Keratinocyte (primary cell): Measurements from ENCODE around the gene MRM3.
"Not testable (repeated sequence)": the region's sequence is repeated elsewhere in the genome, so short reads cannot be mapped to it uniquely, and the experiment has no call there.

Experiments used
- EZH2 ChIP-seq: IDR thresholded peaks from one replicate; pipeline ENCODE4 v1.6.1; 2012; ENCODE audit warnings: inconsistent platforms, mild to moderate bottlenecking, low read length, moderate library complexity
- TF ChIP-seq, protein P1 (sequence below), 3 experiments: IDR thresholded peaks in 1 of 3; conservative IDR thresholded peaks in 1 of 3; optimal IDR thresholded peaks in 1 of 3; 2 replicates in 2 of 3; 3 replicates in 1 of 3; pipeline versions ENCODE3 to v1.5.1; 2011; ENCODE audit warnings: low read length in 3 of 3, mild to moderate bottlenecking in 3 of 3, moderate library complexity in 2 of 3, control low read depth in 1 of 3, inconsistent platforms in 1 of 3; ENCODE audit not compliant: insufficient read depth in 2 of 3; ENCODE audit errors: extremely low read depth in 1 of 3

DNA sequence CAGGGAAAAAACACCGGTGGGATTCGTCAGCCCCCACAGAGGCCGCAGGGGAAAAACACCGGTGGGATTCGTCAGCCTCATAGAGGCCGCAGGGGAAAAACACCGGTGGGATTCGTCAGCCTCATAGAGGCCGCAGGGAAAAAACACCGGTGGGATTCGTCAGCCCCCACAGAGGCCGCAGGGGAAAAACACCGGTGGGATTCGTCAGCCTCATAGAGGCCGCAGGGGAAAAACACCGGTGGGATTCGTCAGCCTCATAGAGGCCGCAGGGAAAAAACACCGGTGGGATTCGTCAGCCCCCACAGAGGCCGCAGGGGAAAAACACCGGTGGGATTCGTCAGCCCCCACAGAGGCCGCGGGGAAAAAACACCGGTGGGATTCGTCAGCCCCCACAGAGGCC lies 53.6 kb downstream of the MRM3 start:
- TF ChIP-seq, protein P1, sequence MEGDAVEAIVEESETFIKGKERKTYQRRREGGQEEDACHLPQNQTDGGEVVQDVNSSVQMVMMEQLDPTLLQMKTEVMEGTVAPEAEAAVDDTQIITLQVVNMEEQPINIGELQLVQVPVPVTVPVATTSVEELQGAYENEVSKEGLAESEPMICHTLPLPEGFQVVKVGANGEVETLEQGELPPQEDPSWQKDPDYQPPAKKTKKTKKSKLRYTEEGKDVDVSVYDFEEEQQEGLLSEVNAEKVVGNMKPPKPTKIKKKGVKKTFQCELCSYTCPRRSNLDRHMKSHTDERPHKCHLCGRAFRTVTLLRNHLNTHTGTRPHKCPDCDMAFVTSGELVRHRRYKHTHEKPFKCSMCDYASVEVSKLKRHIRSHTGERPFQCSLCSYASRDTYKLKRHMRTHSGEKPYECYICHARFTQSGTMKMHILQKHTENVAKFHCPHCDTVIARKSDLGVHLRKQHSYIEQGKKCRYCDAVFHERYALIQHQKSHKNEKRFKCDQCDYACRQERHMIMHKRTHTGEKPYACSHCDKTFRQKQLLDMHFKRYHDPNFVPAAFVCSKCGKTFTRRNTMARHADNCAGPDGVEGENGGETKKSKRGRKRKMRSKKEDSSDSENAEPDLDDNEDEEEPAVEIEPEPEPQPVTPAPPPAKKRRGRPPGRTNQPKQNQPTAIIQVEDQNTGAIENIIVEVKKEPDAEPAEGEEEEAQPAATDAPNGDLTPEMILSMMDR (optimal IDR thresholded peaks at IDR 0.05 in 1 of 3, IDR thresholded peaks at IDR 0.05 in 1 of 3, conservative IDR thresholded peaks at IDR 0.05 in 1 of 3; ENCODE audit: extremely low read depth in 1 of 3, insufficient read depth in 2 of 3, low read length in 3 of 3): not testable (repeated sequence)
- TF ChIP-seq EZH2: not testable (repeated sequence)
